Common myeloid progenitor, CD34-positive (primary cell): ENCODE data around the gene LRRC3C.
A peak's percentile ranks its signal among the peaks of the same experiment; 100 is the strongest.

ENCODE experiments used
- CTCF ChIA-PET: fragments of 350-600 bp; sonication (Branson Sonifier 250); formaldehyde crosslinking; loops from one replicate; lab custom pipeline; 2021; ENCODE audit warnings: antibody characterized with exemption; lab: Charles Lee
- POLR2A ChIA-PET: fragments of 350-600 bp; sonication (Branson Sonifier 250); formaldehyde crosslinking; loops from one replicate; lab custom pipeline; 2021; ENCODE audit warnings: antibody characterized with exemption; lab: Charles Lee
- DNase-seq, 3 donors: peaks; one replicate each; pipeline versions ENCODE4 v3.0.0 to v3.0.0-alpha.2; 2013
- H3K27ac ChIP-seq, 2 experiments: 1 replicate in 1 of 2; 2 replicates in 1 of 2; pipeline ENCODE4 v1.7.0; 2013; ENCODE audit warnings: inconsistent platforms in 2 of 2, low read length in 2 of 2, mild to moderate bottlenecking in 2 of 2, low read depth in 1 of 2, moderate library complexity in 1 of 2; ENCODE audit not compliant: severe bottlenecking in 2 of 2, insufficient read depth in 1 of 2, poor library complexity in 1 of 2
- H3K27me3 ChIP-seq, 5 experiments: replicated peaks in 2 of 5; 1 replicate in 3 of 5; 2 replicates in 2 of 5; pipeline versions ENCODE4 v1.6.1 to v1.7.0; 2013; ENCODE audit warnings: low read length in 4 of 5, mild to moderate bottlenecking in 2 of 5, moderate library complexity in 2 of 5, inconsistent platforms in 1 of 5; ENCODE audit not compliant: insufficient read depth in 5 of 5, control insufficient read depth in 4 of 5
- H3K36me3 ChIP-seq, 4 experiments: 1 replicate in 2 of 4; 2 replicates in 2 of 4; pipeline versions ENCODE4 v1.6.1 to v1.7.0; 2013; ENCODE audit warnings: low read length in 3 of 4, control low read depth in 1 of 4, mild to moderate bottlenecking in 1 of 4; ENCODE audit not compliant: control insufficient read depth in 4 of 4, insufficient read depth in 4 of 4
- H3K4me1 ChIP-seq, 4 experiments: 1 replicate in 3 of 4; 2 replicates in 1 of 4; pipeline versions ENCODE4 v1.6.1 to v1.7.1; 2013; ENCODE audit warnings: low read length in 3 of 4, mild to moderate bottlenecking in 3 of 4, control low read depth in 1 of 4, inconsistent platforms in 1 of 4, moderate library complexity in 1 of 4; ENCODE audit not compliant: control insufficient read depth in 4 of 4, insufficient read depth in 4 of 4; ENCODE audit errors: control extremely low read depth in 1 of 4
- H3K4me3 ChIP-seq, 7 experiments: 1 replicate in 4 of 7; 2 replicates in 3 of 7; pipeline versions ENCODE4 v1.5.1 to v1.7.0; 2013; ENCODE audit warnings: mild to moderate bottlenecking in 7 of 7, low read length in 6 of 7, moderate library complexity in 6 of 7, inconsistent platforms in 2 of 7, low read depth in 2 of 7, control low read depth in 1 of 7; ENCODE audit not compliant: insufficient read depth in 4 of 7, control insufficient read depth in 1 of 7; ENCODE audit errors: extremely low read depth in 1 of 7
- H3K9me3 ChIP-seq, 5 experiments: 1 replicate in 4 of 5; 2 replicates in 1 of 5; pipeline versions ENCODE4 v1.6.1 to v1.7.1; 2013; ENCODE audit warnings: low read length in 4 of 5, mild to moderate bottlenecking in 2 of 5, inconsistent platforms in 1 of 5, low read depth in 1 of 5, moderate library complexity in 1 of 5; ENCODE audit not compliant: control insufficient read depth in 4 of 5, insufficient read depth in 2 of 5; ENCODE audit errors: control extremely low read depth in 1 of 5
- WGBS: methylation state at CpG from one replicate; pipeline ENCODE4 v1.1.5; 2013; ENCODE audit not compliant: insufficient coverage; 5-methylcytosine and 5-hydroxymethylcytosine counted together

Gene LRRC3C

GRCh38 chr17:39953471-39953888, 25.9 kb downstream of the LRRC3C start:
- Histone ChIP-seq H3K27me3 (no peaks in the 10 kb centered on the region), H3K4me3 (peak overlapping the region in 6 of 7 experiments; percentile 37 to 78 (median 60)), H3K4me1 (peaks cover 0 to 20% (median 14%) of the 10 kb centered on the region in 4 experiments), H3K36me3 (no peaks in the 10 kb centered on the region), H3K27ac (peak overlapping the region in 1 of 2 experiments; percentile 58), H3K9me3 (no peaks in the 10 kb centered on the region)
- no peak for DNase-seq
- 41% methylated on average over 5 of the region's 9 CpGs for WGBS
- ChIA-PET CTCF (interaction anchor here (0.6 to 14.2 kb wide), 4 partner anchors 13 to 80 kb away, joined by 4 to 197 read pairs (median 6); partner anchors contain the start of gene PSMD3), POLR2A (interaction anchor here (0.9 to 1.5 kb wide), 2 partner anchors 27 to 28 kb away, joined by 3 to 4 read pairs; partner anchors contain the start of gene PSMD3)

- POLR2A ChIA-PET = no interaction called here
- WGBS = 86% methylated on average over 2 of the region's 4 CpGs
- H3K4me3 ChIP-seq = no peak overlapping the region
- H3K36me3 ChIP-seq = no peaks in the 10 kb centered on the region
- CTCF ChIA-PET = interaction anchor here (0.9 to 14.2 kb wide), 4 partner anchors 11 to 82 kb away, joined by 4 to 197 read pairs (median 7); partner anchors contain the start of gene PSMD3
- DNase-seq = no peak
- peaks cover 0 to 17% (median 15%) of the 10 kb centered on the region in 4 experiments for H3K4me1 ChIP-seq
- H3K27me3 ChIP-seq = no peaks in the 10 kb centered on the region
- H3K9me3 ChIP-seq = no peaks in the 10 kb centered on the region
- no peak overlapping the region for H3K27ac ChIP-seq
These were observed 27.3 kb downstream of the LRRC3C start for GRCh38 chr17:39954876-39955275.

- ChIA-PET CTCF (interaction anchor here (2.5 to 14.2 kb wide), 2 partner anchors 16 to 22 kb away, joined by 8 to 197 read pairs; partner anchors contain the start of gene PSMD3), POLR2A (no interaction called here)
- WGBS = no CpG with 5 or more reads among the region's 4 CpGs
- Histone ChIP-seq H3K4me1 (peaks cover 0 to 17% (median 11%) of the 10 kb centered on the region in 4 experiments), H3K27ac (no peak overlapping the region), H3K27me3 (no peaks in the 10 kb centered on the region), H3K9me3 (no peaks in the 10 kb centered on the region), H3K4me3 (no peak overlapping the region), H3K36me3 (no peaks in the 10 kb centered on the region)
- no peak for DNase-seq
These were observed 28.2 kb downstream of the LRRC3C start for GRCh38 chr17:39955726-39956225.

GRCh38 chr17:39960524-39961041, 33.1 kb downstream of the LRRC3C start:
- H3K4me3 ChIP-seq = no peak overlapping the region
- no peak for DNase-seq
- ChIA-PET CTCF (interaction anchor here (0.6 to 14.2 kb wide), 3 partner anchors 9 to 164 kb away, joined by 3 to 197 read pairs (median 3); partner anchors contain the start of gene PSMD3), POLR2A (interaction anchor here (0.5 kb wide), 1 partner anchor 15 kb away, joined by 7 read pairs; no protein-coding TSS in a partner anchor)
- WGBS = 93% methylated on average over 6 of the region's 8 CpGs
- H3K27ac ChIP-seq = no peak overlapping the region
- H3K4me1 ChIP-seq = peaks cover 0 to 6% (median 3%) of the 10 kb centered on the region in 4 experiments
- no peaks in the 10 kb centered on the region for H3K36me3 ChIP-seq
- no peaks in the 10 kb centered on the region for H3K27me3 ChIP-seq
- H3K9me3 ChIP-seq = no peaks in the 10 kb centered on the region

GRCh38 chr17:39962642-39963220, 35.2 kb downstream of the LRRC3C start, which contains the start of gene GSDMA:
Gene GSDMA (plus strand): TSS chr17:39963004. CDS start chr17:39965688, 2,684 bp downstream.
- no peak within 1 kb of the TSS for H3K4me3 ChIP-seq
- ChIA-PET POLR2A (no interaction called here), CTCF (interaction anchor here (1.0 to 14.2 kb wide), 3 partner anchors 8 to 23 kb away, joined by 3 to 197 read pairs (median 4); partner anchors contain the start of gene PSMD3)
- no peak for DNase-seq
- H3K27me3 ChIP-seq = no peaks in the 10 kb centered on the region
- WGBS = 92% methylated on average over 2 of the region's 6 CpGs
- H3K36me3 ChIP-seq = no peaks in the 10 kb centered on the region
- H3K27ac ChIP-seq = no peak within 1 kb of the TSS
- H3K4me1 ChIP-seq = peaks cover 0 to 14% (median 3%) of the 10 kb centered on the region in 4 experiments
- H3K9me3 ChIP-seq = no peaks in the 10 kb centered on the region

GRCh38 chr17:39963829-39964228, 36.3 kb downstream of the LRRC3C start:
- Histone ChIP-seq H3K4me3 (no peak overlapping the region), H3K9me3 (no peaks in the 10 kb centered on the region), H3K27me3 (no peaks in the 10 kb centered on the region), H3K4me1 (peaks cover 0 to 12% (median 3%) of the 10 kb centered on the region in 4 experiments), H3K36me3 (no peaks in the 10 kb centered on the region), H3K27ac (no peak overlapping the region)
- ChIA-PET POLR2A (no interaction called here), CTCF (interaction anchor here (14.2 kb wide), 1 partner anchor 14 kb away, joined by 197 read pairs; the partner anchor contains the start of gene PSMD3)
- DNase-seq = no peak
- 89% methylated on average over 6 of the region's 6 CpGs for WGBS
